Measurements from ENCODE around the gene PRDM1. TPM values are rescaled to one million over a fixed set of nuclear protein-coding genes. Genes with fewer than 3 reads are reported as not detected.

PRDM1 gene
- total RNA-seq, 4 donors from 2014 or later: 7.0 to 20.8 (median 10.3) TPM

GRCh38 chr6:106069478-106069877, 16.7 kb upstream of the PRDM1 start:
- TF ChIP-seq CTCF (IDR thresholded peaks at IDR 0.05): no peak
- DNase-seq (ENCODE audit: low spot score): no peak
- no peak for ATAC-seq (ENCODE audit: low FRiP score)

GRCh38 chr6:106070636-106071035, 15.5 kb upstream of the PRDM1 start:
- ATAC-seq (ENCODE audit: low FRiP score) (no peak), DNase-seq (ENCODE audit: low spot score) (no peak)
- TF ChIP-seq CTCF (IDR thresholded peaks at IDR 0.05): no peak

- no peak for DNase-seq (ENCODE audit: low spot score)
- ATAC-seq (ENCODE audit: low FRiP score): no peak
- TF ChIP-seq CTCF (IDR thresholded peaks at IDR 0.05): no peak
Observed at GRCh38 chr6:106072501-106073090, 13.5 kb upstream of the PRDM1 start.

GRCh38 chr6:106074146-106074545, 12.0 kb upstream of the PRDM1 start:
- no peak for DNase-seq (ENCODE audit: low spot score)
- ATAC-seq (ENCODE audit: low FRiP score): no peak
- TF ChIP-seq CTCF (IDR thresholded peaks at IDR 0.05): no peak

GRCh38 chr6:106076139-106076538, 10.0 kb upstream of the PRDM1 start:
- ATAC-seq (ENCODE audit: low FRiP score): no peak
- no peak for TF ChIP-seq CTCF (IDR thresholded peaks at IDR 0.05)

GRCh38 chr6:106077170-106077569, 9.0 kb upstream of the PRDM1 start:
- no peak for ATAC-seq (ENCODE audit: low FRiP score)
- TF ChIP-seq CTCF (IDR thresholded peaks at IDR 0.05): no peak
- DNase-seq (ENCODE audit: low spot score): no peak

More at GRCh38 chr6:106076139-106076538, 10.0 kb upstream of the PRDM1 start:
- no peak for DNase-seq (ENCODE audit: low spot score)

GRCh38 chr6:106077881-106078280, 8.3 kb upstream of the PRDM1 start:
- DNase-seq (ENCODE audit: low spot score) (no peak), ATAC-seq (ENCODE audit: low FRiP score) (no peak)
- TF ChIP-seq CTCF (IDR thresholded peaks at IDR 0.05): no peak
